Activated CD8-positive, alpha-beta memory T cell treated with anti-CD3 and anti-CD28 coated beads, Interleukin-2, amount 50 U/mL, for 4 hours (primary cell): ENCODE measurements around the gene ZNF837.
"Not testable (repeated sequence)": the region's sequence is repeated elsewhere in the genome, so short reads cannot be mapped to it uniquely, and the experiment has no call there.

Source experiments
- DNase-seq: peaks from one replicate; pipeline ENCODE4 v3.0.0-alpha.2; 2020

Gene ZNF837

GRCh38 chr19:58395979-58396627 is 15.3 kb upstream of the ZNF837 start:
- no peak for DNase-seq

- no peak for DNase-seq
These were observed 14.6 kb upstream of the ZNF837 start, which contains the start of gene RNF225 for GRCh38 chr19:58395220-58395978. RNF225 (plus strand) TSS chr19:58395656; CDS start chr19:58396090, 434 bp downstream.

- no peak for DNase-seq
These were observed 14.0 kb upstream of the ZNF837 start for GRCh38 chr19:58394821-58395219.

GRCh38 chr19:58393725-58394033 is 12.8 kb upstream of the ZNF837 start:
- no peak for DNase-seq

GRCh38 chr19:58392945-58393724 is 12.3 kb upstream of the ZNF837 start:
- DNase-seq = no peak

GRCh38 chr19:58388175-58388526 is 7.3 kb upstream of the ZNF837 start:
- DNase-seq = no peak

- DNase-seq = no peak
These were observed 6.7 kb upstream of the ZNF837 start for GRCh38 chr19:58387338-58388174.

GRCh38 chr19:58386576-58387337 is 5.9 kb upstream of the ZNF837 start, which contains the start of gene RPS5:
RPS5 (plus strand) TSS chr19:58387269; CDS start chr19:58388138, 869 bp downstream.
- peak; percentile 93 for DNase-seq

- DNase-seq = no peak
These were observed 5.2 kb upstream of the ZNF837 start for GRCh38 chr19:58385891-58386575.

- DNase-seq = no peak
These were observed 4.6 kb upstream of the ZNF837 start for GRCh38 chr19:58385313-58385890.

- DNase-seq = no peak
These were observed 2.3 kb upstream of the ZNF837 start for GRCh38 chr19:58382997-58383603.

GRCh38 chr19:58381460-58382212 is 806 bp upstream of the ZNF837 start:
- DNase-seq = no peak

GRCh38 chr19:58380037-58380661 is 681 bp downstream of the ZNF837 start:
- no peak for DNase-seq

GRCh38 chr19:58379246-58379645 is 1.6 kb downstream of the ZNF837 start:
- no peak for DNase-seq

- not testable (repeated sequence) for DNase-seq
These were observed 4.1 kb downstream of the ZNF837 start for GRCh38 chr19:58376724-58377123.

- DNase-seq = no peak
These were observed 6.6 kb downstream of the ZNF837 start for GRCh38 chr19:58374200-58374599.

- DNase-seq = no peak
These were observed 8.3 kb downstream of the ZNF837 start for GRCh38 chr19:58372311-58373133.
